ENCODE measurements around the gene DLG2.
A peak's percentile ranks its signal among the peaks of the same experiment; 100 is the strongest.

Gene DLG2

GRCh38 chr11:83571302-83571701, 2055.8 kb downstream of the DLG2 start:
- H3K4me3 Mint-ChIP-seq, result no peak overlapping the region
- H3K27me3 Mint-ChIP-seq, result peaks cover 13% of the 10 kb centered on the region
- no peaks in the 10 kb centered on the region for H3K4me1 Mint-ChIP-seq
- H3K27ac Mint-ChIP-seq, result no peak overlapping the region
- peaks cover 2% of the 10 kb centered on the region for H3K36me3 Mint-ChIP-seq
- DNase-seq (ENCODE audit: low spot score in 2 of 2) (no peak), ATAC-seq (ENCODE audit: low read depth) (no peak)
- no peaks in the 10 kb centered on the region for H3K9me3 Mint-ChIP-seq

GRCh38 chr11:83569134-83569805, 2057.9 kb downstream of the DLG2 start:
- Mint-ChIP-seq H3K27me3 (peaks cover 14% of the 10 kb centered on the region), H3K27ac (no peak overlapping the region), H3K36me3 (peaks cover 2% of the 10 kb centered on the region), H3K9me3 (no peaks in the 10 kb centered on the region), H3K4me3 (no peak overlapping the region), H3K4me1 (no peaks in the 10 kb centered on the region)
- ATAC-seq (ENCODE audit: low read depth) (no peak), DNase-seq (ENCODE audit: low spot score in 2 of 2) (no peak)

- Mint-ChIP-seq H3K27me3 (peaks cover 14% of the 10 kb centered on the region), H3K9me3 (no peaks in the 10 kb centered on the region), H3K27ac (no peak overlapping the region), H3K4me3 (no peak overlapping the region), H3K4me1 (no peaks in the 10 kb centered on the region), H3K36me3 (peaks cover 2% of the 10 kb centered on the region)
- DNase-seq (ENCODE audit: low spot score in 2 of 2), result no peak
- ATAC-seq (ENCODE audit: low read depth), result no peak
Measured at GRCh38 chr11:83568516-83568915, 2058.6 kb downstream of the DLG2 start.

GRCh38 chr11:83566950-83567349, 2060.2 kb downstream of the DLG2 start:
- no peak for ATAC-seq (ENCODE audit: low read depth)
- H3K9me3 Mint-ChIP-seq, result no peaks in the 10 kb centered on the region
- H3K27me3 Mint-ChIP-seq, result peaks cover 14% of the 10 kb centered on the region
- H3K4me1 Mint-ChIP-seq, result no peaks in the 10 kb centered on the region
- H3K36me3 Mint-ChIP-seq, result peaks cover 2% of the 10 kb centered on the region
- no peak overlapping the region for H3K27ac Mint-ChIP-seq
- no peak for DNase-seq (ENCODE audit: low spot score in 2 of 2)
- no peak overlapping the region for H3K4me3 Mint-ChIP-seq

- peaks cover 11% of the 10 kb centered on the region for H3K27me3 Mint-ChIP-seq
- no peak overlapping the region for H3K4me3 Mint-ChIP-seq
- H3K36me3 Mint-ChIP-seq, result peaks cover 2% of the 10 kb centered on the region
- H3K4me1 Mint-ChIP-seq, result no peaks in the 10 kb centered on the region
- no peaks in the 10 kb centered on the region for H3K9me3 Mint-ChIP-seq
- no peak overlapping the region for H3K27ac Mint-ChIP-seq
- ATAC-seq (ENCODE audit: low read depth), result no peak
- no peak for DNase-seq (ENCODE audit: low spot score in 2 of 2)
Measured at GRCh38 chr11:83564870-83565269, 2062.3 kb downstream of the DLG2 start.

- H3K27ac Mint-ChIP-seq, result no peak overlapping the region
- ATAC-seq (ENCODE audit: low read depth), result peak; percentile 71
- peaks cover 26% of the 10 kb centered on the region for H3K4me1 Mint-ChIP-seq
- peak overlapping the region; percentile 39 for H3K4me3 Mint-ChIP-seq
- DNase-seq (ENCODE audit: low spot score in 2 of 2), result no peak
- peaks cover 3% of the 10 kb centered on the region for H3K27me3 Mint-ChIP-seq
- H3K9me3 Mint-ChIP-seq, result no peaks in the 10 kb centered on the region
- H3K36me3 Mint-ChIP-seq, result no peaks in the 10 kb centered on the region
Measured at GRCh38 chr11:83558281-83558680, 2068.9 kb downstream of the DLG2 start.

- H3K27ac Mint-ChIP-seq, result peak overlapping the region; percentile 15
- H3K4me1 Mint-ChIP-seq, result peaks cover 26% of the 10 kb centered on the region
- peak overlapping the region; percentile 2 for H3K4me3 Mint-ChIP-seq
- DNase-seq (ENCODE audit: low spot score in 2 of 2) (no peak), ATAC-seq (ENCODE audit: low read depth) (peak; percentile 77)
- H3K27me3 Mint-ChIP-seq, result peaks cover 3% of the 10 kb centered on the region
- no peaks in the 10 kb centered on the region for H3K36me3 Mint-ChIP-seq
- H3K9me3 Mint-ChIP-seq, result no peaks in the 10 kb centered on the region
Measured at GRCh38 chr11:83557653-83558052, 2069.5 kb downstream of the DLG2 start.

GRCh38 chr11:83554876-83555275, 2072.3 kb downstream of the DLG2 start:
- Mint-ChIP-seq H3K27me3 (peaks cover 3% of the 10 kb centered on the region), H3K36me3 (no peaks in the 10 kb centered on the region), H3K9me3 (no peaks in the 10 kb centered on the region), H3K27ac (no peak overlapping the region), H3K4me1 (peaks cover 26% of the 10 kb centered on the region), H3K4me3 (no peak overlapping the region)
- DNase-seq (ENCODE audit: low spot score in 2 of 2) (no peak), ATAC-seq (ENCODE audit: low read depth) (no peak)

- DNase-seq (ENCODE audit: low spot score in 2 of 2) (no peak), ATAC-seq (ENCODE audit: low read depth) (no peak)
- H3K27ac Mint-ChIP-seq, result no peak overlapping the region
- no peak overlapping the region for H3K4me3 Mint-ChIP-seq
- no peaks in the 10 kb centered on the region for H3K4me1 Mint-ChIP-seq
- peaks cover 3% of the 10 kb centered on the region for H3K27me3 Mint-ChIP-seq
- H3K9me3 Mint-ChIP-seq, result no peaks in the 10 kb centered on the region
- no peaks in the 10 kb centered on the region for H3K36me3 Mint-ChIP-seq
Measured at GRCh38 chr11:83549984-83550667, 2077.0 kb downstream of the DLG2 start.

- no peaks in the 10 kb centered on the region for H3K36me3 Mint-ChIP-seq
- ATAC-seq (ENCODE audit: low read depth) (no peak), DNase-seq (ENCODE audit: low spot score in 2 of 2) (no peak)
- H3K4me3 Mint-ChIP-seq, result no peak overlapping the region
- no peaks in the 10 kb centered on the region for H3K9me3 Mint-ChIP-seq
- no peak overlapping the region for H3K27ac Mint-ChIP-seq
- H3K4me1 Mint-ChIP-seq, result no peaks in the 10 kb centered on the region
- H3K27me3 Mint-ChIP-seq, result peaks cover 2% of the 10 kb centered on the region
Measured at GRCh38 chr11:83546368-83546767, 2080.8 kb downstream of the DLG2 start.

GRCh38 chr11:83545494-83546260, 2081.5 kb downstream of the DLG2 start:
- no peaks in the 10 kb centered on the region for H3K9me3 Mint-ChIP-seq
- H3K27ac Mint-ChIP-seq, result no peak overlapping the region
- H3K4me1 Mint-ChIP-seq, result no peaks in the 10 kb centered on the region
- no peak for ATAC-seq (ENCODE audit: low read depth)
- no peak for DNase-seq (ENCODE audit: low spot score in 2 of 2)
- H3K27me3 Mint-ChIP-seq, result peaks cover 2% of the 10 kb centered on the region
- H3K4me3 Mint-ChIP-seq, result no peak overlapping the region
- H3K36me3 Mint-ChIP-seq, result no peaks in the 10 kb centered on the region

- H3K4me1 Mint-ChIP-seq, result no peaks in the 10 kb centered on the region
- DNase-seq (ENCODE audit: low spot score in 2 of 2) (no peak), ATAC-seq (ENCODE audit: low read depth) (no peak)
- no peaks in the 10 kb centered on the region for H3K36me3 Mint-ChIP-seq
- no peaks in the 10 kb centered on the region for H3K9me3 Mint-ChIP-seq
- H3K27me3 Mint-ChIP-seq, result peaks cover 2% of the 10 kb centered on the region
- no peak overlapping the region for H3K4me3 Mint-ChIP-seq
- H3K27ac Mint-ChIP-seq, result no peak overlapping the region
Measured at GRCh38 chr11:83544846-83545245, 2082.3 kb downstream of the DLG2 start.

GRCh38 chr11:83543706-83544439, 2083.3 kb downstream of the DLG2 start:
- Mint-ChIP-seq H3K27me3 (peaks cover 2% of the 10 kb centered on the region), H3K4me3 (no peak overlapping the region), H3K27ac (no peak overlapping the region), H3K36me3 (no peaks in the 10 kb centered on the region), H3K4me1 (no peaks in the 10 kb centered on the region), H3K9me3 (no peaks in the 10 kb centered on the region)
- DNase-seq (ENCODE audit: low spot score in 2 of 2) (no peak), ATAC-seq (ENCODE audit: low read depth) (no peak)

- no peak overlapping the region for H3K4me3 Mint-ChIP-seq
- H3K4me1 Mint-ChIP-seq, result no peaks in the 10 kb centered on the region
- no peak for DNase-seq (ENCODE audit: low spot score in 2 of 2)
- no peak overlapping the region for H3K27ac Mint-ChIP-seq
- ATAC-seq (ENCODE audit: low read depth), result no peak
- no peaks in the 10 kb centered on the region for H3K9me3 Mint-ChIP-seq
- peaks cover 7% of the 10 kb centered on the region for H3K27me3 Mint-ChIP-seq
- no peaks in the 10 kb centered on the region for H3K36me3 Mint-ChIP-seq
Measured at GRCh38 chr11:83542861-83543260, 2084.3 kb downstream of the DLG2 start.

Measured in memory B cell (primary cell).